ENCODE results near the gene CD80. TPM values are rescaled to one million over a fixed set of nuclear protein-coding genes. Genes with fewer than 3 reads are reported as not detected.

Gene CD80
- polyA plus RNA-seq, 1 of the 3 experiments (the other 2 are of a cell fraction): not detected

- no peak for DNase-seq
- H3K36me3 ChIP-seq (replicated peaks in 1 of 2; ENCODE audit: control insufficient read depth in 1 of 2, insufficient read depth in 2 of 2, low read length in 1 of 2): peaks cover 63 to 76% of the 10 kb centered on the region in 2 experiments
- H3K27me3 ChIP-seq (ENCODE audit: insufficient read depth): no peaks in the 10 kb centered on the region
- peaks cover 49% of the 10 kb centered on the region for H3K79me2 ChIP-seq (ENCODE audit: insufficient read depth)
- H3K4me1 ChIP-seq (ENCODE audit: control insufficient read depth in 1 of 2, insufficient read depth in 2 of 2, low read depth in 1 of 2, low read length in 1 of 2): no peaks in the 10 kb centered on the region; a peak in 1 of 4 replicates
- TF ChIP-seq MAX (IDR thresholded peaks at IDR 0.05; ENCODE audit: low read depth): no peak
- TF ChIP-seq MEF2A (IDR thresholded peaks at IDR 0.05; ENCODE audit: borderline replicate concordance, low read depth): no peak
- no peak for TF ChIP-seq RAD21 (IDR thresholded peaks at IDR 0.05; ENCODE audit: low read length)
- no peak for TF ChIP-seq USF1 (IDR thresholded peaks at IDR 0.05; ENCODE audit: borderline replicate concordance, low read depth)
- TF ChIP-seq TCF12 (IDR thresholded peaks at IDR 0.05): no peak
- no peak for TF ChIP-seq EP300 (IDR thresholded peaks at IDR 0.05; ENCODE audit: borderline replicate concordance in 1 of 2, low read depth in 1 of 2, low read length in 1 of 2)
- TF ChIP-seq JUND (IDR thresholded peaks at IDR 0.05): no peak
- no peak for TF ChIP-seq TEAD4 (IDR thresholded peaks at IDR 0.05; ENCODE audit: borderline replicate concordance, insufficient read depth)
- no peak for TF ChIP-seq RXRA (IDR thresholded peaks at IDR 0.05; ENCODE audit: borderline replicate concordance, low read depth)
- TF ChIP-seq IRF3 (IDR thresholded peaks at IDR 0.05; ENCODE audit: low read depth, low read length): no peak
- no peak for TF ChIP-seq EZH2phosphoT487 (IDR thresholded peaks at IDR 0.05; ENCODE audit: borderline replicate concordance, low read depth)
- no peak for TF ChIP-seq GABPA (IDR thresholded peaks at IDR 0.05; ENCODE audit: low read depth)
- TF ChIP-seq SIN3A (IDR thresholded peaks at IDR 0.05; ENCODE audit: borderline replicate concordance, low read depth, low read length): no peak
- TF ChIP-seq FOXJ3 (CRISPR knock-in tag; IDR thresholded peaks at IDR 0.05): no peak
- TF ChIP-seq NFIC (IDR thresholded peaks at IDR 0.05; ENCODE audit: borderline replicate concordance): no peak
- TF ChIP-seq CHD2 (IDR thresholded peaks at IDR 0.05; ENCODE audit: low read length, partially characterized antibody): no peak
- no peak for TF ChIP-seq ZBTB33 (IDR thresholded peaks at IDR 0.05; ENCODE audit: borderline replicate concordance, low read depth)
- TF ChIP-seq MXI1 (IDR thresholded peaks at IDR 0.05; ENCODE audit: low read depth, low read length): no peak
- no peak for TF ChIP-seq REST (IDR thresholded peaks at IDR 0.05; ENCODE audit: low read depth, low read length)
- H3K9me3 ChIP-seq: no peaks in the 10 kb centered on the region
- H3F3A ChIP-seq (replicated peaks; ENCODE audit: insufficient read depth): no peaks in the 10 kb centered on the region
- no peak overlapping the region for H3K27ac ChIP-seq (ENCODE audit: low read depth in 2 of 2, low read length in 1 of 2)
- no peaks in the 10 kb centered on the region for H4K20me1 ChIP-seq (ENCODE audit: insufficient read depth)
- CTCF ChIA-PET: interaction anchor here (1.3 kb wide), 1 partner anchor 173 kb away, joined by 5 read pairs; no protein-coding TSS in a partner anchor
- H3K9me2 ChIP-seq: no peaks in the 10 kb centered on the region
- WGBS (ENCODE audit: low lambda C conversion rate): 100% methylated on average over 1 of the region's 1 CpG
- no peak overlapping the region for H3K4me2 ChIP-seq
- no peak overlapping the region for H3K9ac ChIP-seq
- no peak overlapping the region for H3K4me3 ChIP-seq (ENCODE audit: low read depth in 2 of 2, low read length in 1 of 2)
- no peak overlapping the region for H2AFZ ChIP-seq (ENCODE audit: low read depth)
- POLR2A ChIA-PET: no interaction called here
Observed at GRCh38 chr3:119508172-119508845, 51.1 kb downstream of the CD80 start.

All from SK-N-SH (cell line).